SW480 (cell line): ENCODE measurements around the gene DCAF12.

Source experiments
- DNase-seq: peaks from one replicate; pipeline ENCODE4 v3.0.0-alpha.2; 2016; ENCODE audit warnings: low spot score

DCAF12 gene

GRCh38 chr9:34125681-34126206 lies 754 bp downstream of the DCAF12 start:
- DNase-seq: peak; percentile 14

GRCh38 chr9:34124926-34125325 lies 1.6 kb downstream of the DCAF12 start:
- DNase-seq: no peak

GRCh38 chr9:34124099-34124498 lies 2.4 kb downstream of the DCAF12 start:
- DNase-seq: no peak

- no peak for DNase-seq
These were observed 2.8 kb downstream of the DCAF12 start for GRCh38 chr9:34123682-34124081.

GRCh38 chr9:34121996-34122395 lies 4.5 kb downstream of the DCAF12 start:
- no peak for DNase-seq

- no peak for DNase-seq
These were observed 6.8 kb downstream of the DCAF12 start for GRCh38 chr9:34119713-34120112.

GRCh38 chr9:34114436-34114835 lies 12.1 kb downstream of the DCAF12 start:
- no peak for DNase-seq

GRCh38 chr9:34106110-34106509 lies 20.4 kb downstream of the DCAF12 start:
- no peak for DNase-seq

GRCh38 chr9:34102796-34103195 lies 23.7 kb downstream of the DCAF12 start:
- no peak for DNase-seq

GRCh38 chr9:34098307-34098706 lies 28.2 kb downstream of the DCAF12 start:
- DNase-seq: no peak

GRCh38 chr9:34097865-34098264 lies 28.6 kb downstream of the DCAF12 start:
- DNase-seq: no peak

- no peak for DNase-seq
These were observed 29.7 kb downstream of the DCAF12 start for GRCh38 chr9:34096751-34097150.

- no peak for DNase-seq
These were observed 32.9 kb downstream of the DCAF12 start for GRCh38 chr9:34093578-34093977.

GRCh38 chr9:34089311-34089710 lies 37.2 kb downstream of the DCAF12 start:
- DNase-seq: no peak

- no peak for DNase-seq
These were observed 39.1 kb downstream of the DCAF12 start for GRCh38 chr9:34087370-34087769.

GRCh38 chr9:34086864-34087263 lies 39.6 kb downstream of the DCAF12 start:
- DNase-seq: no peak

GRCh38 chr9:34085581-34086500 lies 40.7 kb downstream of the DCAF12 start:
- no peak for DNase-seq

GRCh38 chr9:34084562-34084961 lies 41.9 kb downstream of the DCAF12 start:
- no peak for DNase-seq

- peak; percentile 74 for DNase-seq
These were observed 47.3 kb downstream of the DCAF12 start for GRCh38 chr9:34079181-34079580.

GRCh38 chr9:34072868-34073590 lies 53.5 kb downstream of the DCAF12 start:
- peak; percentile 68 for DNase-seq

- no peak for DNase-seq
These were observed 54.1 kb downstream of the DCAF12 start for GRCh38 chr9:34072410-34072809.

- DNase-seq: no peak
These were observed 55.7 kb downstream of the DCAF12 start for GRCh38 chr9:34070606-34071324.
